Cerebellar cortex (tissue), 1 donor: ENCODE results near the gene ZNF414.

Source experiments
- DNase-seq: peaks from one replicate; pipeline ENCODE4 v3.0.0-alpha.2; 2015; ENCODE audit warnings: low spot score

The ZNF414 gene

GRCh38 chr19:8490395-8490760, 23.6 kb downstream of the ZNF414 start:
- no peak for DNase-seq

GRCh38 chr19:8489561-8490394, 24.2 kb downstream of the ZNF414 start:
- DNase-seq = no peak

GRCh38 chr19:8488365-8488764, 25.6 kb downstream of the ZNF414 start:
- no peak for DNase-seq

- DNase-seq = no peak
Observed at GRCh38 chr19:8487137-8487851, 26.7 kb downstream of the ZNF414 start.

GRCh38 chr19:8486661-8487136, 27.3 kb downstream of the ZNF414 start:
- no peak for DNase-seq

GRCh38 chr19:8485561-8486371, 28.2 kb downstream of the ZNF414 start:
- DNase-seq = no peak

- DNase-seq = no peak
Observed at GRCh38 chr19:8484331-8484894, 29.6 kb downstream of the ZNF414 start.

- DNase-seq = no peak
Observed at GRCh38 chr19:8483165-8483564, 30.8 kb downstream of the ZNF414 start.

GRCh38 chr19:8482696-8483095, 31.3 kb downstream of the ZNF414 start:
- no peak for DNase-seq

GRCh38 chr19:8481616-8482015, 32.4 kb downstream of the ZNF414 start:
- DNase-seq = no peak

GRCh38 chr19:8481201-8481600, 32.8 kb downstream of the ZNF414 start:
- DNase-seq = no peak

- DNase-seq = no peak
Observed at GRCh38 chr19:8478598-8478997, 35.4 kb downstream of the ZNF414 start.

- no peak for DNase-seq
Observed at GRCh38 chr19:8477889-8478288, 36.1 kb downstream of the ZNF414 start.

- DNase-seq = peak; percentile 53
Observed at GRCh38 chr19:8476524-8476923, 37.4 kb downstream of the ZNF414 start.

GRCh38 chr19:8475005-8475404, 39.0 kb downstream of the ZNF414 start:
- no peak for DNase-seq

- DNase-seq = no peak
Observed at GRCh38 chr19:8473648-8474476, 40.1 kb downstream of the ZNF414 start.

GRCh38 chr19:8469613-8470368, 44.2 kb downstream of the ZNF414 start:
- peak; percentile 29 for DNase-seq

- DNase-seq = no peak
Observed at GRCh38 chr19:8468761-8469373, 45.1 kb downstream of the ZNF414 start.

- DNase-seq = no peak
Observed at GRCh38 chr19:8468124-8468523, 45.8 kb downstream of the ZNF414 start.

- DNase-seq = no peak
Observed at GRCh38 chr19:8466018-8466417, 47.9 kb downstream of the ZNF414 start.
